H9 (cell line): Measurements from ENCODE around the gene MICOS13. TPM values are rescaled to one million over a fixed set of nuclear protein-coding genes. Genes with fewer than 3 reads are reported as not detected.

Experiments used
- DNase-seq: peaks from one replicate; pipeline ENCODE4 v3.0.0-alpha.2; 2017
- H2AFZ ChIP-seq: one replicate; pipeline ENCODE4 v1.6.1; 2013; ENCODE audit warnings: mild to moderate bottlenecking, low read length, control low read depth, moderate library complexity
- H2AK5ac ChIP-seq: 2 replicates; pipeline ENCODE4 v1.6.1; 2013; ENCODE audit warnings: low read length, control low read depth, mixed read lengths; ENCODE audit not compliant: insufficient read length
- H2BK120ac ChIP-seq: one replicate; pipeline ENCODE4 v1.6.1; 2013; ENCODE audit warnings: low read depth, mild to moderate bottlenecking, low read length, control low read depth, inconsistent platforms; ENCODE audit not compliant: poor library complexity, severe bottlenecking
- H2BK12ac ChIP-seq: 2 replicates; pipeline ENCODE4 v1.6.1; 2013; ENCODE audit warnings: low read length, control low read depth, mixed read lengths, low read depth; ENCODE audit not compliant: insufficient read length
- H2BK15ac ChIP-seq: 2 replicates; pipeline ENCODE4 v1.6.1; 2013; ENCODE audit warnings: low read depth, low read length, control low read depth
- H2BK20ac ChIP-seq: one replicate; pipeline ENCODE4 v1.6.1; 2013; ENCODE audit warnings: low read depth, mild to moderate bottlenecking, low read length, control low read depth, inconsistent platforms; ENCODE audit not compliant: poor library complexity, severe bottlenecking
- H2BK5ac ChIP-seq: 2 replicates; pipeline ENCODE4 v1.6.1; 2013; ENCODE audit warnings: low read length, control low read depth, mixed read lengths; ENCODE audit not compliant: insufficient read length
- H3K14ac ChIP-seq: 2 replicates; pipeline ENCODE4 v1.6.1; 2013; ENCODE audit warnings: low read length, control low read depth; ENCODE audit not compliant: insufficient read depth
- H3K18ac ChIP-seq: 2 replicates; pipeline ENCODE4 v1.6.1; 2013; ENCODE audit warnings: low read depth, mild to moderate bottlenecking, mixed read lengths, low read length, control low read depth; ENCODE audit not compliant: insufficient read length
- H3K23ac ChIP-seq: 2 replicates; pipeline ENCODE4 v1.6.1; 2013; ENCODE audit warnings: low read length, control low read depth, mixed read lengths, low read depth; ENCODE audit not compliant: insufficient read length
- H3K23me2 ChIP-seq: 2 replicates; pipeline ENCODE4 v1.6.1; 2013; ENCODE audit warnings: low read depth, mild to moderate bottlenecking, mixed read lengths, low read length, control low read depth; ENCODE audit not compliant: insufficient read length, poor library complexity, severe bottlenecking
- H3K27ac ChIP-seq: 2 replicates; pipeline ENCODE4 v1.5.1; 2013; ENCODE audit warnings: low read length, control low read depth, mixed read lengths, low read depth; ENCODE audit not compliant: insufficient read length
- H3K27me3 ChIP-seq: 2 replicates; pipeline ENCODE4 v1.6.1; 2013; ENCODE audit warnings: low read length, control low read depth, inconsistent platforms; ENCODE audit not compliant: insufficient read depth
- H3K4ac ChIP-seq: 2 replicates; pipeline ENCODE4 v1.6.1; 2013; ENCODE audit warnings: low read depth, mild to moderate bottlenecking, control low read depth, inconsistent platforms, low read length, moderate library complexity
- H3K4me1 ChIP-seq: 2 replicates; pipeline ENCODE4 v1.6.1; 2013; ENCODE audit warnings: low read length, control low read depth, inconsistent platforms; ENCODE audit not compliant: insufficient read depth
- H3K4me2 ChIP-seq: 2 replicates; pipeline ENCODE4 v1.6.1; 2013; ENCODE audit warnings: low read length, control low read depth, mixed read lengths; ENCODE audit not compliant: insufficient read length, insufficient read depth
- H3K56ac ChIP-seq: 2 replicates; pipeline ENCODE4 v1.6.1; 2013; ENCODE audit warnings: low read depth, mild to moderate bottlenecking, mixed read lengths, low read length, control low read depth; ENCODE audit not compliant: insufficient read length
- H3K79me1 ChIP-seq: 2 replicates; pipeline ENCODE4 v1.6.1; 2013; ENCODE audit warnings: low read depth, mild to moderate bottlenecking, moderate library complexity, low read length, control low read depth, inconsistent platforms; ENCODE audit not compliant: insufficient read depth, poor library complexity, severe bottlenecking
- H3K79me2 ChIP-seq: 2 replicates; pipeline ENCODE4 v1.6.1; 2013; ENCODE audit warnings: low read length, control low read depth, inconsistent platforms; ENCODE audit not compliant: insufficient read depth
- H3K9ac ChIP-seq: 2 replicates; pipeline ENCODE4 v1.6.1; 2013; ENCODE audit warnings: low read length, control low read depth, mixed read lengths; ENCODE audit not compliant: insufficient read length; ENCODE audit errors: extremely low read depth
- H3K9me3 ChIP-seq: one replicate; pipeline ENCODE4 v1.6.1; 2013; ENCODE audit warnings: low read depth, low read length, inconsistent platforms; ENCODE audit not compliant: control insufficient read depth
- H3T11ph ChIP-seq: one replicate; pipeline ENCODE4 v1.6.1; 2013; ENCODE audit warnings: mild to moderate bottlenecking, low read length, control low read depth, inconsistent platforms
- H4K20me1 ChIP-seq: one replicate; pipeline ENCODE4 v1.6.1; 2013; ENCODE audit not compliant: control insufficient read depth, insufficient read length, insufficient read depth
- H4K5ac ChIP-seq: 2 replicates; pipeline ENCODE4 v1.6.1; 2013; ENCODE audit warnings: low read depth, mild to moderate bottlenecking, mixed read lengths, low read length, control low read depth; ENCODE audit not compliant: insufficient read length
- H4K8ac ChIP-seq: replicated peaks from 2 replicates; pipeline ENCODE4 v1.6.1; 2013; ENCODE audit warnings: low read length, control low read depth, mixed read lengths, low read depth; ENCODE audit not compliant: insufficient read length
- H4K91ac ChIP-seq: 2 replicates; pipeline ENCODE4 v1.6.1; 2013; ENCODE audit warnings: low read depth, mild to moderate bottlenecking, moderate library complexity, mixed read lengths, low read length, control low read depth; ENCODE audit not compliant: insufficient read length
- H3K27ac Mint-ChIP-seq, 3 experiments: 2 replicates in 2 of 3; 3 replicates in 1 of 3; pipeline ENCODE4 v1.8.0; 2020 to 2021; ENCODE audit warnings: mixed read lengths in 3 of 3, mild to moderate bottlenecking in 1 of 3, moderate library complexity in 1 of 3
- H3K27me3 Mint-ChIP-seq: 2 replicates; pipeline ENCODE4 v1.8.0; 2021; ENCODE audit warnings: low read depth, mild to moderate bottlenecking, moderate library complexity, mixed read lengths
- H3K36me3 Mint-ChIP-seq, 3 experiments: 2 replicates in 2 of 3; 3 replicates in 1 of 3; pipeline ENCODE4 v1.8.0; 2020 to 2021; ENCODE audit warnings: low read depth in 3 of 3, mixed read lengths in 3 of 3; ENCODE audit not compliant: insufficient read depth in 1 of 3
- H3K4me1 Mint-ChIP-seq, 2 experiments: 2 replicates each; pipeline ENCODE4 v1.8.0; 2020; ENCODE audit warnings: mixed read lengths in 2 of 2
- H3K4me3 Mint-ChIP-seq, 2 experiments: 2 replicates in 1 of 2; 3 replicates in 1 of 2; pipeline ENCODE4 v1.8.0; 2020 to 2021; ENCODE audit warnings: mild to moderate bottlenecking in 2 of 2, mixed read lengths in 2 of 2, moderate library complexity in 1 of 2
- H3K9me3 Mint-ChIP-seq, 2 experiments: 2 replicates in 1 of 2; 3 replicates in 1 of 2; pipeline ENCODE4 v1.8.0; 2020; ENCODE audit warnings: mild to moderate bottlenecking in 2 of 2, mixed read lengths in 2 of 2, moderate library complexity in 1 of 2
- WGBS: extraction: QIAGEN DNeasy Blood & Tissue Kit; methylation state at CpG from one replicate; pipeline ENCODE4 v1.1.7; 2013; ENCODE audit warnings: missing lambda C conversion rate, low lambda C conversion rate, mixed read lengths; ENCODE audit not compliant: insufficient read length; ENCODE audit errors: extremely low coverage; 5-methylcytosine and 5-hydroxymethylcytosine counted together
- total RNA-seq: library from RNA; stranded (reverse); gene quantifications from 2 replicates; pipeline ENCODE4 v1.2.1, GENCODE V29; 2021
- TF ChIP-seq, protein P1 (sequence below): fragments of 200-600 bp; sonication (generic); conservative IDR thresholded peaks from 3 replicates; pipeline ENCODE4 v1.8.0; 2021; ENCODE audit warnings: antibody characterized with exemption, mild to moderate bottlenecking

The MICOS13 gene
- total RNA-seq, 1 experiment from 2014 or later = 23.8 TPM

DNA sequence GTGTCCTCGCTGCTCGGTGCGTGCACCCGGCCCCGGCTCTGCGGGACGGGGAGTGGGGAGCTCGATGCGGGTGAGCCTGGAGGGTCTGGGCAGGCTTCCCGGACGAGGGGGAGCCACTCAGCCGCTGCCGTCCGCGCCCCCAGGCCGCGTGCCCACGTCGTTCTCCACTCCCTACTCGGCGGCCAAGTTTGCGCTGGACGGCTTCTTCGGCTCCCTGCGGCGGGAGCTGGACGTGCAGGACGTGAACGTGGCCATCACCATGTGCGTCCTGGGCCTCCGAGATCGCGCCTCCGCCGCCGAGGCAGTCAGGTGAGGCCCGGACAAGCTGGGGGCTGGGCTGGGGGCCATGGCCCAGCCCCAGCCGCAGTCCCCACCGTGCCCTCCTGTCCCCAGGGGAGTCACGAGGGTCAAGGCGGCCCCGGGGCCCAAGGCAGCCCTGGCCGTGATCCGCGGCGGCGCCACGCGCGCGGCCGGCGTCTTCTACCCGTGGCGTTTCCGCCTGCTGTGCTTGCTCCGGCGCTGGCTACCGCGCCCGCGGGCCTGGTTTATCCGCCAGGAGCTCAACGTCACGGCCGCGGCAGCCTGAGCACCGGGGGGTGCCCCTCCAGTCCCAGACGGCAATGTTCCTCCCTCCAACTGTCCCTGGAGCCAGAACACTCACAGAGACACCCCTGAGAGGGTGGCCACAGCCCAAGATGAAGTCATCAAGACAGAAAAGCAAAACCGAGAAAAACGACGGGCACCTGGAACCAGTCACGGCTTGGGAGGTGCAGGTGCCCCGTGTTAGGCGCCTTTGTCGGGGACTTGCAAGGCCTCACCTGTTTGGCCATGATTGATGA, 7.3 kb upstream of the MICOS13 start:
- Histone ChIP-seq H4K91ac (no peak overlapping the region), H2BK5ac (no peak overlapping the region), H3K4me1 (no peaks in the 10 kb centered on the region), H3K4me2 (no peak overlapping the region), H2BK120ac (no peak overlapping the region), H3K79me1 (no peaks in the 10 kb centered on the region), H3K27ac (no peak overlapping the region), H3K56ac (no peak overlapping the region), H3K79me2 (peaks cover 14% of the 10 kb centered on the region; the same call in 1 of the 2 replicates), H3K23me2 (peaks cover 5% of the 10 kb centered on the region), H3K9me3 (no peaks in the 10 kb centered on the region), H4K20me1 (no peaks in the 10 kb centered on the region), H2BK20ac (no peak overlapping the region), H2BK15ac (no peak overlapping the region), H2AFZ (no peak overlapping the region), H3K27me3 (no peaks in the 10 kb centered on the region), H3K9ac (no peak overlapping the region), H3T11ph (no peak overlapping the region), H4K8ac (no peak overlapping the region), H3K23ac (no peak overlapping the region), H3K4ac (no peak overlapping the region), H2BK12ac (no peak overlapping the region), H2AK5ac (no peak overlapping the region), H3K14ac (no peak overlapping the region), H3K18ac (no peak overlapping the region), H4K5ac (no peak overlapping the region)
- no CpG with 5 or more reads among the region's 76 CpGs for WGBS
- TF ChIP-seq, protein P1, sequence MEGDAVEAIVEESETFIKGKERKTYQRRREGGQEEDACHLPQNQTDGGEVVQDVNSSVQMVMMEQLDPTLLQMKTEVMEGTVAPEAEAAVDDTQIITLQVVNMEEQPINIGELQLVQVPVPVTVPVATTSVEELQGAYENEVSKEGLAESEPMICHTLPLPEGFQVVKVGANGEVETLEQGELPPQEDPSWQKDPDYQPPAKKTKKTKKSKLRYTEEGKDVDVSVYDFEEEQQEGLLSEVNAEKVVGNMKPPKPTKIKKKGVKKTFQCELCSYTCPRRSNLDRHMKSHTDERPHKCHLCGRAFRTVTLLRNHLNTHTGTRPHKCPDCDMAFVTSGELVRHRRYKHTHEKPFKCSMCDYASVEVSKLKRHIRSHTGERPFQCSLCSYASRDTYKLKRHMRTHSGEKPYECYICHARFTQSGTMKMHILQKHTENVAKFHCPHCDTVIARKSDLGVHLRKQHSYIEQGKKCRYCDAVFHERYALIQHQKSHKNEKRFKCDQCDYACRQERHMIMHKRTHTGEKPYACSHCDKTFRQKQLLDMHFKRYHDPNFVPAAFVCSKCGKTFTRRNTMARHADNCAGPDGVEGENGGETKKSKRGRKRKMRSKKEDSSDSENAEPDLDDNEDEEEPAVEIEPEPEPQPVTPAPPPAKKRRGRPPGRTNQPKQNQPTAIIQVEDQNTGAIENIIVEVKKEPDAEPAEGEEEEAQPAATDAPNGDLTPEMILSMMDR = peak; percentile 17; the same call in 1 of the 3 replicates
- Mint-ChIP-seq H3K9me3 (peaks cover 5 to 6% of the 10 kb centered on the region in 2 experiments; a peak in 2 of 5 replicates), H3K4me1 (peaks cover 4 to 14% of the 10 kb centered on the region in 2 experiments), H3K27ac (no peak overlapping the region), H3K4me3 (peak overlapping the region in 1 of 2 experiments; percentile 81; a peak in 1 of 5 replicates), H3K36me3 (peaks cover 16 to 23% (median 16%) of the 10 kb centered on the region in 3 experiments), H3K27me3 (peaks cover 3% of the 10 kb centered on the region)
- peak; percentile 37 for DNase-seq
